COLO668 (cell line): Measurements from ENCODE around the gene BCAR3.
"Not testable (repeated sequence)": the region's sequence is repeated elsewhere in the genome, so short reads cannot be mapped to it uniquely, and the experiment has no call there.

Experiments used
- DNase-seq: peaks from one replicate; lab custom pipeline; 2025; ENCODE audit not compliant: unreplicated experiment; lab: John Stamatoyannopoulos, UW

BCAR3 gene

DNA sequence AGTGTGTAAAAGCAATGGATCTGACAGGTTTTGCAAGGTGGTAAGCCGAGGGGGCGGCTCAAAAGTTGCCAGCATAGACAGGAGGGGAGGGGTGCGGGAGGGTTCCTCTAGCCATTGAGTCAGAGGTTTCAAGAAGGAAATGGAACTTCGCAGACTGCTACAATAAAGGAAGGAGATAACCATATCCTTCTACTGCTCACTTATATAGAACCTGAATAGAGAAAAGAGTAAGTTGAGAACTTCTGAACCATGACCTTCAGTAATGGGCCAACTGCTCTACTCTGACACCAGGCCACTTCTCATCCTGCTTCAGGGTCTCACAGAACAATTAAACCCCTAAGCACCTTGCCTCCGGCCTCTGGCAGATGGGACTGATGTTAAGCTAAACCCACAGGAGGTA lies 26.3 kb upstream of the BCAR3 start:
- DNase-seq = no peak

DNA sequence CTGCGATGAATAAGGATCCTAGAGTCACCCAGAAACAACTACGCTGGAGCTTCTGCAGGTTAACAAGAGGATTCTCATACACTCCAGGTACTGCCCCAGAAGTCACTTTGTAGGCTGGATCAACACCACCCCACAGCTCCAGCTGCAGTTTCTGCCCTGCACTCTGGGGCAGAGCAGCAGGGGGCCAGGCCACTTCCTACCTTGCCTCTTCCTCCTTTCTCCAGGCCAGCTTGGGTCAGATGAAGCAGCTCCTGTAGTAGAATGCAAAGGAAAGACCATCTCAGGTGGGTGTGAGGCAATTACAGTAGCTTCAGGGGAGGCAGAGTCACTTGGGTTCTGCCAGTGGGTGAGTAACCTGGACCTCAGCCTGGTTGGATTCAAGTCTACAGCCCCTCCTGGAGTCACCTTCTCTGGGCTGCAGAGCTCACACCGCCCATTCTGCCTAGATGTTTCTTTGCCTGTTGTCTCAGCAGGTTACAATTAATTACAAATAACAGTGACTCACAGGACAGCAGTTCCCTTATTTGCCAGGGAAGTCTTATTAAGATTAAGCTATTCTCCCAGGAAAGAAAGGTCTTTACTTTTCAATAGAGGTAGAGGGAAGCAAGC lies 24.4 kb upstream of the BCAR3 start:
- DNase-seq = no peak

DNA sequence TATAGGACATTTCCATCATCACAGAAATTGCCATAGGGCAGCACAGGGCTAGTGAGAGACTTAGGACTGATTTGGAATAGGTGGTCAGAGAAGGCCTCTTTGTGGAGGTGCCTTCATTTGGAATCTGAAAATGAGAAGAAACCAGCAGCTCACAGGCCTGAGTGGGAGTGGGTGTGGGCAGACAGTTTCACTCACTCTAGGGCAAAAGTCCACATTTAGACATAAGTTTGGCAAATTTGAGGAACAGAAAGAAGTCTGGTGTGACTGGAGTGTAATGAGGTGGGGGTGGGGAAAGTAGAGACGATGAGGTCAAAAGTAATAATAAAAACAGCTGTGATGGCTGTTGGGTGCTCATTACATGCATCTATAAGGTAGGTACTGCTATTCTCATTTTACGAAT lies 22.4 kb upstream of the BCAR3 start:
- no peak for DNase-seq

DNA sequence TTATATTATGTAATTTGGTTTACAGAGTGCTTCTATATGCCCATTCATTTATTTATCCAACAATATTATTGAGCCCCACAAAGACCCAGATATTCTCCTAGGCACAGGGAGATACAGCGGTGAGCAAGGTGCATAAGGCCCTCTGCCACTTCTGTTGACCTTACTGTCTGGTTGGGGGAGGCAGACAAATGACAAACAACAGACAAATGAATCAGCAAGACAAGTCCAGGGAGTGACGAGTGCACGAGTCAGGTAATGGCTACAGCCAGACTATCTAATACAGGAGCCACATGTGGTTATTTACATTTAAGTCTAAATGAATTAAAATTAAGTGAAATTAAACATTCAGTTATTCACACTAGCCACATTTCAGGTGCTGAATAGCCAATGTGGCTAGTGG lies 22.0 kb upstream of the BCAR3 start:
- no peak for DNase-seq

DNA sequence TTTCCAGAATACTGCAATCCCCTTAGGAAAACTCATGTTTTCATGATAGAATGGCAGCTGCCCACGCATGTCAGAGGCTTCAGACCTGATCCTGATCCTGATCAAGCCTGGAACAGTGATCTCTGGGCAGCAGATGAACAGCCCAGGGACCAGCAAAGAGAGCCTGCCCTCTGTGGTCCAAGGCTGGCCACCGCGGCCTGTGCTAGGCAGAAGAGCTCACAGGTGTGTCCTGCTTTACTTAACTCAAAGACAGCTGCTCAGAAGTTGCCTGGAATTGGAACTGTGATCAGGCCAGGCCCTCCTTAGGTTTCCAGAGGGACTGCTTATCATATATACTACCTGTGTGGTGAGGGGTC lies 21.2 kb upstream of the BCAR3 start:
- DNase-seq = no peak

DNA sequence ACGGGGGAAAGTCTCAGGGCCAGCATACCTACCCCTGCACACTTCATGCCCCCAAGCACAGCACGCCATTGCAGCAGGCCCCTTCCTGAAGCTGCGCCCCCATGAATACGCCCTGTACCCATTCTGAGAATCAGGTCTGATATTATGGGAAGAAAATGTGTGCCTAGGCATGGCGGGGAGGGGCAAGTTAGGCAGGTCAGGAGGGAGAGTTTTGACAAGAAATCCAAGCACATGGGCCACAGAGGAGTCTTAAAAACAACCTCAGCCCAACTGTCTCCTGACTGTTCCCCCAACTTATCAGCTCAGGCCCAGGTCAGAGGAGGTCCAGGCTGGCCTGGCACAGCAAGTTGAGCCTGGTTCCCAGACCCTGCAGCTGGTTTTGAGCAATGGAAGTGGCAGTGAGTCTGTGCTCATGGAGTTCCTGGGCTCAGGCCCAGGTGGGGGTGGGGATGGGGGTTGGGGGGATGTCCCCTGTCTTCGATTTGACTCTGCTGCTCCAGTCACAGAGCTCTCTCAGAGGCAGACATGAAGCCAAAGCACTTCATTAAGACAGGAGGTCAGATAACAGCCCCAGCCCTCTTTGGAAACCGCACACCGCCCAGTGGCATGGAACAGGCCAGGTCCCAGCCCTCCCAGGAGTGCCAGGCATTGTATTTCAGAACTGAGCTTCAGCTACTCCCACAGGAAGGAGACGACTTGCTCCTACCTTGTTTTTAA lies 20.6 kb upstream of the BCAR3 start:
- no peak for DNase-seq

DNA sequence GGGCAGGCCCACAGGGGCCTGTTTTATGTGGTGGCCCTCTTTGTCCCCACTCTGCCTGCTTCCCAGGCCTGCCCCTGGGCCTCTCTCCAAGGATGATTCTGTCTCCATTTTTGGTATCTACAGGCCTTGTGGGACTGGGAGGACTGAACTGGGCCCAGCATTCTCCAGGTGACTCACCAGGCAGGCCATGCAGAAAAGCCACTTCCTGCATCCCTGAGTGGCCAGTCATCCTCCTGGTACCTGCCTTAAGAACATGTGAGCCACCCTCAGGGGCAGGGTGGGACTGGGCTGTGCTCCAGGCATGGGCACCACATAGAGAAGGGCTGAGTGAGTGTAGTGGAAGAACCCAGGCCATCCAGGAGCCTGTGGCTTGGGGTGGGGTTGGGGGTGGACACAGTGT lies 20.0 kb upstream of the BCAR3 start:
- DNase-seq = no peak

DNA sequence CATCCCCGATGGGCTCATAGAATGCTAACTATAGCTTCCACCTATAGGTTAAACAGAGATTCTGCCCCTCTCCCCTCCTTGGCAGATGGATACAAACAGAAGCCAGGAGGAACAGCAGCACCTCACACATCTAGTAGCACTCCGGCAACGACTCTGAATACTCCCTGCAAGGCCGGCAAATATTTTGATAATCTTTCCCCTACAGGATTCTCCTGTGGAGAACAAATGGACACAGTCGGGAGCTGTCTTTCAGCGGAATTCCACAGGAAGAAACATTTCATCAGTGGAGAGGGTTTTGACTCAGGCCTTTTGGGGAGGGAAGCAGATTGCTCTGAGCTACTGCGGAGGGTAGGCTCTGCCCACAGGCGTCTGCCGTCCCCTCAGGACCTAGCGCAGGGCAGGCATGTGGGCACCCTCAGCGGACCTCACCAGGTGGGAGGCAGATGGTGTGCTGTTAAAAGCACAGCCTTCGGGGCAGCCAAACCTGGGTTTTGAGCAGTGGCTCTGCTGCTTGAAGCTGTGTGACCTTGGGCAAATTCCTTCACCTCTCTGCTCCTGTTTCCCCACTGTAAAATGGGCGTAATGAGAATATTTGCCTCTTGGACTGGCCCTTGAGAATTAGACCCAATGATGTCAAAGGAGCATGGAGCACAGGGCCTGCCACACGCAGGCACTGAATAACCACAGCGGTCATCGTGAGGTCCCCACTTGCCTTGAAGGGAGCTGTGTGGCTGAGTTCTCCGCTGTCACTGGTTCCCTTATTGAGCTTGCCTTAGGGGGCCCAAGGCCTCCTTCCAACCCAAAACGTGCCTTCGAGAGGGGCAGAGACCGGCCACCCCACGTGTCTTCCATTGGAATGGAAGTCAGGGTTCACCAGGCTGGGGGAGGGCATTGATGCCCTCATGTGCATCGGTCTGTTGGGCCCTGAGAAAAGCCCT lies 19.2 kb upstream of the BCAR3 start:
- DNase-seq = no peak

DNA sequence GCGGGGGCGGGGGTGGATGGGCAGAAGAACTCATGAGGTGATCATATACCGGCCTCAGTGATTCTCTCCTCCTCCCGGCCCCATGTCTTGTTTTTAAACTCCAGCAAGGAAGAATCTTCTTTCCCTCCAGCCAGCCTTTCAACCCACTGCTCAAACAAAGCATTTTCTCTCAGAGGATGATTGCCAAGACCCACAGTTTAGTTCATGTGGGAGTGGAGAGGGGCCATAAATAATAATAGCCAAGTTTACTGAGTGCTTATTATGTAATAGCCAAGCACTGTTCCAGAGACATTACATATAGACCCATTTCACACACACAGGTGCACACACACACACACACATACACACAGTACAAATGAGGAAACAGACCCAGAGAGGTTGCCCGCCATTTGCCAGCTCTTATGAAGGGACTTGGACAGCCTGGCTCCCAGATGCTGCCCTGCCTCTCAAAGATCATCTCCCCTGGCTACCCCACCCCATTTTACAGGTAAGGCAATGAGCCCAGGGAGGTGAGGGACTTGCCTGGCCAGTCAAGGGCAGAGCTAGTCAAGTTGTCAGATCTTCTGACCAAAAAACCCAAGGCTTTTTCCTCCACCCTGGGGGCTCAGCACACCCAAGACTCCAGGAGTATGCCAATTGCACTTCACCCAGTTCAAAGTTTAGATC lies 18.0 kb upstream of the BCAR3 start:
- no peak for DNase-seq

DNA sequence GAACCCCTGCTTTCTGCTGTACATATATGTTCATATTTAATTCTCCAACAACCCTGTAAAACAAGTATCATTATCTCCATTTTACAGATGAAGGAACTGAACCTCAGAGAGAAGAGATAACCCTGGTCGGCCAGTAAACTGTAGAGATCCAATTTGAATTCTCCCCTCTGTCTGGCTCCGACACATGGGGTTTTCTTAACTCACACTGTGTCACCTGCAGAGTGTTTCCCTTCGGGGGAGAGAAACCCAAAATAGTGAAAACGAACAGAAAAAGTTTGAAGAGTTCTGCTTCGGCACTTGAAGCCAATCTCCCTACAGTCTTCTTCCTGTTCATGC lies 17.4 kb upstream of the BCAR3 start:
- no peak for DNase-seq

DNA sequence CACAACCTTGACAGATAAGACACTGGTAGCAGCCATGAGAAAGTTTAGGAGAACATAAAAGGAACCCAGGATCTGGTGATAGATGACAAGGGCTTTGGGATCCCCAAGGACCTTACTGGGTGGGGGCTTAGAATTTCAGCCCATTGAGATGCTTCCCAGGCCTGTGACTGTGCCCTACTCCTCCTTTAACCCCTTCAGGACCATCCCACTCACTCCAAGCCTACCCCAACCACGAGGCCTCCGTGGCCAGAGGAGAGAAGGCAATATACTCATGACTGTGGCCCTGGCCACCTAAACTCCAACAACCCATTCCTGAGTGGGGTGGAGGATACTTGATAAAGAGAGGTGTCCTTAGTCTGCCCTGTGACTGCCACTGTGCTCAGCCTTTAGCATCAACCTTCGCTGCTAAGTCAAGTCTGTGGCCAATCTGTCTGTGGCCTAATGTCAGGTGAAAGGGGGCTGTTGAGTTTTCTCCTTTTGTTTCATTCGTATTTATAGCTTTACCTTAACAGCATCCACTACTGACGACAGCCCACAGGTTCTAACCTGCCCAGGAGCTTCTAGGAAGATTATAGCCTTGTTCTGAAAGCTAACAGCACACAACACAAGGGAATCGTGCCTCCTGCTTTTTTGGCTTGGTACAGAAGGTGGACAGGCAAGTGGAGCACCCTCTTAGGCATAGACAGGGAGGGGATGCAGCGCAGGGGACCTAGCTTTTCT lies 16.9 kb upstream of the BCAR3 start:
- no peak for DNase-seq

DNA sequence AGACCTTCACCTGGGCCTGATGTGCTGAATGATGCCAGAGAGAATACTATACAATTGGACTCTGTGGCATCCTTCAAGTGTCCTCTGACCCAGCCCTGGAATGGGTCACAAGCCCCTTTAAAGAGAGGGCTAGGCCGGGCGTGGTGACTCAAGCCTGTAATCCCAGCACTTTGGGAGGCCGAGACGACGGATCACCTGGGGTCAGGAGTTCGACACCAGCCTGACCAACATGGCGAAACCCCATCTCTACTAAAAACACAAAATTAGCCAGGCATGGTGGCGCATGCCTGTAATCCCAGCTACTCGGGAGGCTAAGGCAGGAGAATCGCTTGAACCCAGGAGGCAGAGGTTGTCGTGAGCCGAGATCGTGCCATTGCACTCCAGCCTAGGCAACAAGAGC lies 15.9 kb upstream of the BCAR3 start:
- DNase-seq = not testable (repeated sequence)

DNA sequence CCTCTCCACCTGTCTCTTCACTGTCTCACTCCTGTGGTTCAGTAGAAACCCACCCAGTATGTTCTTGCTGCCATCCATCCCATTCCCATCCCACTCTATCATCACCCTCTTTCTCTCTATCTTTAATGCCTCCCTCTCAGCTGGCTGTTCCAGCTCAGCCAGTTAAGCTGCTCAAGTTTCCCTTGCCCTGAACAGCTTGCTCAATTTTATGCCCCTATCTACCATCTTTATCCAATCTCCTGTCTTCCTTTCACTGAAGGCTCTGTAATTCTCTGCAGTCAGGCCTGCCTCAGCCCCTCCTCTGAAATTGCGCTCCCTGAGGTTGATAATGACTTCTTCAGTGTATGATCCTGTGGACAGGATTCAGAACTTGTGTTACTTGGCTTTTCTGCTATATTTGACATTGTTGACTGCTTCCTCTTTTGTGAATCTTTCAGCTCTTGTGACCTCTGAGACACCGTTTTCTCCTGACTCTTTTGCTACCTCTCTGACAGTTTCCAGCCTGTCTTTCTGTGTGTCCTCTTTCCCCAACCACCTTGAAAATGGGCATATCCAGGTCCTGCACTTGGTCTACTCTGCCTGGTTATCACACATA lies 13.9 kb upstream of the BCAR3 start:
- no peak for DNase-seq

DNA sequence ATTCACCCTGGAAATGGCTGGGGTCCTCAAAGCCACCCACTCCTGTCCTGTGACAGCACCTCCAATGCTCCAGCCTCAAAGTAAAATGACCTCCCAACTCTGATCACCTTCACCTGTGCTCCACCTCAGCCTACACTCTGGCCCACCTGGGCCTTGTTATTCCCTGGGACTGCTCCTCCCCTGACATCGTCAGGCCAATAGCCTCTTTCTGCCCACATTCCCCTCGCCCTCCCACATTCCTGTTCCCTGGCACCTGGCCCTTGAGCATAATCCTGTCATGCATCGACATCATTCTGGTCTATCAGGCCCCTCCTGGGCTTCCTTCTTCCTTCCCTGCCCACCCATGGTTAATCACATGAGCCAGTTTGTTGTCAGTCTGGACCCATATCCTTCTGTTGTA lies 13.2 kb upstream of the BCAR3 start:
- no peak for DNase-seq

DNA sequence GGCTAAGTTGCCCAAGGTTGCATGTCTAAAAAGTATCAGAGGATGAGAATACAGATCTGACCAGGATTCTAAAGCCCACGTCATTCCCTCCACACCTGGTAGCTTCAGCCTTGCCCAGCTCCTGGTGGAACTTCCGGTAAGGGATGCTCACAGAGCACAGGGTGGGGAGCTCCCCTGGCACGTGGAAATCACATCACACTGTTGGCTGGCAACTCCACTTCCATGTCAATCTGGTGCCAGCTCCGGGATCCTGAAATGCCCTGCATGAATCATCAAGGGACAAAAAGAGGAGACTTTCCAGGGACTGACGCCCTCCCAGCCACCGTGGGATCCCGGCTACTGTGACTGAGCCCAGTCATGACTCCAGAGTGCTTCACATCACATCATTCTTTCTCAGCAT lies 12.4 kb upstream of the BCAR3 start:
- DNase-seq = no peak

DNA sequence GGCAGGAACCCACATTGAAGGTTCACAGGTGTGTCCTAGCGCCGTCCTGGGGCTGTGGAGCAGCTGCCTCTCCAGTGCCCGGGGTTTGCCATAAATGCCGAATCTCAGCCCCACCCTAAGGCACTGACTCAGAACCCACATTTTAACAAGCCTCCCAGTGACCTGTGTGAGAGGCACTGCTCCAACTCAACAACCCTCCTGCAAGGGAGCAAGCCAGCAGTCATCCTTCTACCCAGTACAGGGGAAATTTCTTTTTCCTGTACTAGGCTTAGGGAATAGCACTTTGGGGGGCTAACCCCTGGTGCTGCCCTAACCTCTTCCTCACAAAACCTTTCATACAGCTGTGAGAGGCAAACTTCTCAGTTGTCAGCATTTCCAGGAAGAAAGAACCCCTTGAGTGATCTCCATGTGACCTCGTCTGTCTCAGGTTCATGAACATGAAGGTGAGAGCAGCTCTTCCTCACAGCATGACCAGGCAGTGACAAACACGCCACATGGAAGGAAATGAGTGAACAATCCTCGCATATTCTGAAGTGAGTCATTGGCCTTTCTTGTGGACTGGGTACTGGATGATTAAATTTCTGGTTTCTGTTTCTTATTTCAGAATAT lies 11.4 kb upstream of the BCAR3 start:
- DNase-seq = no peak

DNA sequence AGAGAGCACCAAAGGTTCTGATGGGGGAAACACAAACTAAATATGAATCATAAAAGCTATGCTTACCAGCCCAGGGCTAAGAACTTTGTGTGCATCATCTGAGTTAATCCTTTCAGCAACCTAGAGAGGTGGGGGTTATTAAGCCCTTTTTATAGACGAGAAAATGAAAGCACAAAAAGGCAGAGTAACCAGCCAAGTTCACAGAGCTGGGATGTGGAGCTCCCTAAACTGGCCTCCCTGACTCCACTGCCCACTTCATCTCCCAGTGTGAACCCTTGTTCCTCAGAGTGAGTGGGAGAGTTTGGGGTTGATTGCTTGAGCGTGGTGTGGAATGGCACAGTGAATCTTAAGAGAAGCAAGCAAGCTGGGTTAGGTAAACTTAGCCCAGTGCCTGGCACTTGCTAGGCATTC lies 10.8 kb upstream of the BCAR3 start:
- DNase-seq = no peak

DNA sequence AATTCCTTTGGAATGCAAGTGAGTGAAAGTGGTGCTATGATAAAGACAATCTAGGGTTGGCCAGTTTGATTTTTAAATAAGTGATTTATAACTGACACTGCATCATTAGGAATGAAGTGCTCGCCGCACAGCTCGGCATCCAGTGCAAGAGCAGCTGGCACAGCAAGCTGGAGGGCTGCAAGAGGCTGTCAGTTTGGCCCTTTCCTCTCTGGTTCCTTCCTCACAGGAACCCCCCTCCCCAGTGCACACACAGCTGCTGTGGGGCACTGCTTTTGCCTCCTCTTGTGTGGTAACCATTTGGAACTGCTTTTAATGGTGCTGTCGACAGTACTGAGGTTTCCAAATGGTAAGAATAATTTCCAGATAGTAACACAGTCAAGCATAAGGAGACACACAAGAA lies 10.4 kb upstream of the BCAR3 start:
- DNase-seq = no peak

DNA sequence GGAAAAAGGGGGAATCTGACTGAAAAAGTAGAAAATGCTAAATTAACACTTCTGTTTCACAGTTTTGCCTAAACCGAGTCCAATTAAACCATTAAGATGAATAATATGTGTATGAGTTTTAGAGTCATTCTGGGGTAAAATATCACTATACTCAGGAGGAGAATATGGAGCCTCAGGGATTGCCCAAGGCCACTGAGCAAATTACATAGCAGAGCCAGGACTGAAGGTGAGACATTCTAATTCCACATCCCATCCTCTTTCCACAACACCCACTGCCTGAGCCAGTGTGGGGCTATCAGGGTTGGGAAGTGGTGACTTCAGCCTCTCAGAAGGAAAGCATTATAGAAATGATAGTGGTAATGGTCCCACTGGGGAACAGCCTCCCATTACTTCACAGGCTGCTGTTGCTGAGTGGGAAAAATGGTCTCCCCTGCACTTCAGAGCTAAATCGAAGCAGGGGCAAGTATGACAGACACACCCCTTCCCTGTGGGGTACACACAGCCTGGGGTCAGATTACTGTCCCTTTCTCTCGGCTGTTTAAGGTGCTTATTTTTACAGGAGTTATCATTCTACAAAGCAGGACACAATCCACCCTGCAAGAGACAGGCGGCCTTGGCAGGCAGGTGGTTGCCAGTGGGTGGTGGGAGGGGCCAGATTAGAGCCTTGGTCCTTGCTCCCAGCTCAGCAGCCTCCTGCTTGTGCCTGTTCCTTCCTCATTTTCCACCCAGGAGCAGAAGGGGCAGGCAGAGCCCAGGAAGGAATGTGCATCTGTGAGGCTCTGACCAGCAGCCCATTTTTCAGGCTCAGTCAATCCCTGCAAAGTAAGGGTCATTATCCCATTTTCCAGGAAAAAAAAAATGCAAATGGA lies 9.5 kb upstream of the BCAR3 start:
- peak; percentile 16 for DNase-seq
